H1 (cell line): ENCODE data around the gene GPR68. TPM values are rescaled to one million over a fixed set of nuclear protein-coding genes. Genes with fewer than 3 reads are reported as not detected.
A peak's percentile ranks its signal among the peaks of the same experiment; 100 is the strongest.

Experiments used
- CTCF ChIA-PET: fragments of 300-600 bp; sonication (Branson Sonifier 250); formaldehyde crosslinking; loops from one replicate; lab custom pipeline; 2021; ENCODE audit not compliant: partially characterized antibody; lab: Charles Lee
- POLR2A ChIA-PET: fragments of 300-600 bp; sonication (Branson Sonifier 250); formaldehyde crosslinking; loops from one replicate; lab custom pipeline; 2021; ENCODE audit warnings: inconsistent platforms; ENCODE audit not compliant: partially characterized antibody; lab: Charles Lee
- DNase-seq, 2 experiments: peaks; one replicate each; pipeline versions ENCODE4 v3.0.0 to v3.0.0-alpha.2; 2010 to 2022; ENCODE audit warnings: low spot score in 2 of 2, low read depth in 1 of 2, mixed read lengths in 1 of 2
- FAIRE-seq: peaks from 2 replicates; lab custom pipeline; 2011; peaks lifted over from hg19 to GRCh38; lab: Jason Lieb, UNC
- H2AFZ ChIP-seq: 2 replicates; pipeline ENCODE4 v1.8.1; 2012; ENCODE audit warnings: low read length, inconsistent platforms
- H2AK5ac ChIP-seq: 2 replicates; pipeline ENCODE4 v1.6.1; 2013; ENCODE audit warnings: low read depth, low read length
- H2BK120ac ChIP-seq: replicated peaks from 2 replicates; pipeline ENCODE3; 2013; ENCODE audit warnings: low read depth, low read length, inconsistent platforms
- H2BK12ac ChIP-seq: 2 replicates; pipeline ENCODE4 v1.6.1; 2013; ENCODE audit warnings: low read depth, low read length
- H2BK15ac ChIP-seq: 2 replicates; pipeline ENCODE4 v1.6.1; 2013; ENCODE audit warnings: low read length
- H2BK20ac ChIP-seq: 2 replicates; pipeline ENCODE4 v1.6.1; 2013; ENCODE audit warnings: low read length
- H2BK5ac ChIP-seq: 2 replicates; pipeline ENCODE4 v1.6.1; 2013; ENCODE audit warnings: low read depth, low read length
- H3K14ac ChIP-seq: 2 replicates; pipeline ENCODE4 v1.6.1; 2013; ENCODE audit warnings: inconsistent platforms; ENCODE audit not compliant: insufficient read length
- H3K18ac ChIP-seq: 2 replicates; pipeline ENCODE4 v1.6.1; 2013; ENCODE audit warnings: low read length; ENCODE audit errors: extremely low read depth
- H3K23ac ChIP-seq: 2 replicates; pipeline ENCODE4 v1.6.1; 2013; ENCODE audit warnings: inconsistent platforms; ENCODE audit not compliant: insufficient read length
- H3K23me2 ChIP-seq: 2 replicates; pipeline ENCODE4 v1.6.1; 2013; ENCODE audit warnings: low read depth, low read length
- H3K27ac ChIP-seq: 2 replicates; pipeline ENCODE4 v1.6.1; 2011; ENCODE audit warnings: low read depth, low read length, inconsistent platforms
- H3K27me3 ChIP-seq, 4 experiments: replicated peaks in 1 of 4; 1 replicate in 1 of 4; 2 replicates in 3 of 4; pipeline versions ENCODE4 v1.6.1 to v1.8.1; 2011 to 2013; ENCODE audit warnings: low read length in 3 of 4, mild to moderate bottlenecking in 3 of 4, inconsistent platforms in 2 of 4, mixed read lengths in 2 of 4, moderate library complexity in 1 of 4; ENCODE audit not compliant: control insufficient read depth in 3 of 4, insufficient read depth in 3 of 4; ENCODE audit errors: extremely low read depth in 1 of 4
- H3K36me3 ChIP-seq, 4 experiments: 2 replicates each; pipeline versions ENCODE4 v1.6.1 to v1.8.1; 2011 to 2013; ENCODE audit warnings: mild to moderate bottlenecking in 4 of 4, low read length in 3 of 4, moderate library complexity in 2 of 4, control low read depth in 1 of 4, inconsistent platforms in 1 of 4; ENCODE audit not compliant: insufficient read depth in 4 of 4, control insufficient read depth in 2 of 4
- H3K4ac ChIP-seq: replicated peaks from 2 replicates; pipeline ENCODE3; 2013; ENCODE audit warnings: low read length, low read depth, mixed read lengths, inconsistent platforms; ENCODE audit not compliant: insufficient read length
- H3K4me1 ChIP-seq, 4 experiments: replicated peaks in 1 of 4; 1 replicate in 1 of 4; 2 replicates in 3 of 4; pipeline versions ENCODE4 v1.6.1 to v1.8.1; 2011 to 2013; ENCODE audit warnings: low read length in 3 of 4, inconsistent platforms in 2 of 4, mixed read lengths in 1 of 4; ENCODE audit not compliant: insufficient read depth in 4 of 4, control insufficient read depth in 3 of 4
- H3K4me2 ChIP-seq, 2 experiments: 2 replicates each; pipeline versions ENCODE4 v1.6.1 to v1.8.1; 2011 to 2013; ENCODE audit warnings: low read depth in 2 of 2, low read length in 2 of 2, control low read depth in 1 of 2, inconsistent platforms in 1 of 2, mild to moderate bottlenecking in 1 of 2; ENCODE audit not compliant: insufficient read depth in 1 of 2
- H3K4me3 ChIP-seq, 4 experiments: fragments of 200-600, 300-600 bp in 1 of 4; sonication (generic), shearing (Covaris generic), sonication (Bioruptor Twin) in 1 of 4; 2 replicates each; pipeline versions ENCODE4 v1.5.1 to v1.8.1; 2011 to 2016; ENCODE audit warnings: low read length in 4 of 4, low read depth in 3 of 4, control low read depth in 2 of 4, inconsistent platforms in 2 of 4, mild to moderate bottlenecking in 2 of 4, mixed read lengths in 1 of 4, moderate library complexity in 1 of 4; ENCODE audit not compliant: insufficient read depth in 2 of 4; ENCODE audit errors: extremely low read depth in 1 of 4
- H3K56ac ChIP-seq: replicated peaks from 2 replicates; pipeline ENCODE3; 2013; ENCODE audit warnings: low read depth, mild to moderate bottlenecking, mixed read lengths, low read length, inconsistent platforms; ENCODE audit not compliant: insufficient read length
- H3K79me1 ChIP-seq: 2 replicates; pipeline ENCODE4 v1.6.1; 2013; ENCODE audit warnings: low read depth, low read length, control low read depth
- H3K79me2 ChIP-seq, 2 experiments: 2 replicates each; pipeline versions ENCODE4 v1.6.1 to v1.8.1; 2012 to 2013; ENCODE audit warnings: low read length in 2 of 2, mild to moderate bottlenecking in 2 of 2, inconsistent platforms in 1 of 2; ENCODE audit not compliant: insufficient read depth in 2 of 2, control insufficient read depth in 1 of 2
- H3K9ac ChIP-seq, 4 experiments: replicated peaks in 1 of 4; 1 replicate in 1 of 4; 2 replicates in 3 of 4; pipeline versions ENCODE4 v1.6.1 to v1.8.1; 2011 to 2013; ENCODE audit warnings: low read depth in 3 of 4, low read length in 3 of 4, control low read depth in 2 of 4, mild to moderate bottlenecking in 2 of 4, moderate library complexity in 2 of 4, inconsistent platforms in 1 of 4; ENCODE audit errors: extremely low read depth in 1 of 4
- H3K9me3 ChIP-seq, 2 experiments: 2 replicates each; pipeline versions ENCODE4 v1.6.1 to v1.8.1; 2012 to 2013; ENCODE audit warnings: mild to moderate bottlenecking in 2 of 2, moderate library complexity in 2 of 2, control low read depth in 1 of 2, inconsistent platforms in 1 of 2, low read depth in 1 of 2, low read length in 1 of 2, mixed read lengths in 1 of 2; ENCODE audit not compliant: insufficient read depth in 2 of 2
- H4K20me1 ChIP-seq, 2 experiments: replicated peaks in 1 of 2; 2 replicates each; pipeline versions ENCODE3 to v1.8.1; 2011 to 2013; ENCODE audit warnings: inconsistent platforms in 2 of 2, low read length in 2 of 2, mild to moderate bottlenecking in 1 of 2; ENCODE audit not compliant: insufficient read depth in 2 of 2, control insufficient read depth in 1 of 2
- H4K5ac ChIP-seq: 2 replicates; pipeline ENCODE4 v1.6.1; 2013; ENCODE audit warnings: low read length, low read depth, mixed read lengths, inconsistent platforms; ENCODE audit not compliant: insufficient read length
- H4K8ac ChIP-seq: 2 replicates; pipeline ENCODE4 v1.8.0; 2013; ENCODE audit warnings: mild to moderate bottlenecking, moderate library complexity, low read length, inconsistent platforms; ENCODE audit not compliant: insufficient read depth; ENCODE audit errors: extremely low read depth
- H4K91ac ChIP-seq: replicated peaks from 2 replicates; pipeline ENCODE3; 2013; ENCODE audit warnings: low read length, mixed read lengths, inconsistent platforms; ENCODE audit not compliant: insufficient read length
- POLR2AphosphoS5 ChIP-seq: IDR thresholded peaks from 2 replicates; pipeline ENCODE4 v1.6.1; 2011; ENCODE audit warnings: low read depth, low read length
- TAF7 ChIP-seq: optimal IDR thresholded peaks from 2 replicates; pipeline ENCODE3; 2011; ENCODE audit warnings: low read depth, mild to moderate bottlenecking, inconsistent platforms, low read length, moderate library complexity, borderline replicate concordance
- WGBS, 2 experiments: shearing (Covaris generic) in 1 of 2; methylation state at CpG; one replicate each; pipeline versions ENCODE4 v1.1.6 to v1.1.7; 2013 to 2015; ENCODE audit warnings: low lambda C conversion rate in 2 of 2, mixed read lengths in 2 of 2, inconsistent platforms in 1 of 2, low coverage in 1 of 2, missing lambda C conversion rate in 1 of 2; ENCODE audit not compliant: insufficient replicate concordance in 2 of 2, insufficient coverage in 1 of 2, insufficient read length in 1 of 2; ENCODE audit errors: extremely low coverage in 1 of 2, missing lambda C conversion rate in 1 of 2; 5-methylcytosine and 5-hydroxymethylcytosine counted together
- polyA plus RNA-seq, 7 experiments: library from polyadenylated mRNA; depleted of rRNA in 3 of 7; stranded (reverse) in 5 of 7; unstranded in 2 of 7; fragments of >200 nt in 5 of 7; fragments of 200-250 nt in 2 of 7; gene quantifications; 1 replicate in 5 of 7; 2 replicates in 1 of 7; 4 replicates in 1 of 7; pipeline versions ENCODE4 v1.2.1 to v1.2.3, GENCODE V29; 2011 to 2013; ENCODE audit warnings: missing spikeins in 2 of 7, mixed read lengths in 2 of 7
- total RNA-seq: library from RNA; stranded (reverse); fragmentation: NEBNext Ultra II Directional; extraction: Animal tissue kit (Norgen Biotek cat#: 25700); gene quantifications from 2 replicates; pipeline ENCODE4 v1.2.1, GENCODE V29; 2021

GPR68 gene
- total and polyA plus RNA-seq, 2 of the 8 experiments (the other 6 are each of a cell fraction or from before 2014, with no cell fraction given): 0.22 to 0.76 TPM

DNA sequence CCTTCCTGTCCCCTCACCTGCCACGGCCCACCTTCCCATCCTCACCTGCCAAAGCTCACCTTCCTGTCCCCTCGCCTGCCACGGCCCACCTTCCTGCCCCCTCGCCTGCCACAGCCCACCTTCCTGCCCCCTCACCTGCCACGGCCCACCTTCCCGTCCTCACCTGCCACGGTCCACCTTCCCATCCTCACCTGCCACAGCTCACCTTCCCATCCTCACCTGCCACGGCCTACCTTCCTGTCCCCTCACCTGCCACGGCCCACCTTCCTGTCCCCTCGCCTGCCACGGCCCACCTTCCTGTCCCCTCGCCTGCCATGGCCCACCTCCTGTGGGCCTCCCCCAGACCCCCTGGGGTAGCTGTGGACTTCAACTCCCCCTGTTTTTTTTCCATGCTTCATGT lies 48.8 kb upstream of the GPR68 start:
- H2BK12ac ChIP-seq: no peak overlapping the region
- ChIA-PET POLR2A (interaction anchor here (0.7 kb wide), 1 partner anchor 667 kb away, joined by 3 read pairs; no protein-coding TSS in a partner anchor), CTCF (interaction anchor here (0.6 to 1.4 kb wide), 5 partner anchors 30 to 411 kb away, joined by 3 to 5 read pairs (median 4); no protein-coding TSS in a partner anchor)
- H3K79me1 ChIP-seq: no peaks in the 10 kb centered on the region
- H2BK15ac ChIP-seq: no peak overlapping the region
- no peak overlapping the region for H3K23ac ChIP-seq
- H2BK5ac ChIP-seq: 0 out of 2 replicates have a peak overlapping the region, but pooled peaks have one; percentile 24
- H3K4ac ChIP-seq: no peak overlapping the region
- H3K4me3 ChIP-seq: no peak overlapping the region
- no peaks in the 10 kb centered on the region for H3K79me2 ChIP-seq
- no peak overlapping the region for H2AFZ ChIP-seq
- WGBS, 2 experiments: 53% methylated on average over 11 of the region's 12 CpGs; no CpG with 5 or more reads in 1 of the 2 experiments
- H3K18ac ChIP-seq: no peak overlapping the region
- H3K9ac ChIP-seq: no peak overlapping the region
- no peaks in the 10 kb centered on the region for H3K23me2 ChIP-seq
- H3K56ac ChIP-seq: no peak overlapping the region
- no peak for DNase-seq
- H3K27ac ChIP-seq: no peak overlapping the region
- H4K20me1 ChIP-seq: no peaks in the 10 kb centered on the region
- H3K36me3 ChIP-seq: peaks cover 20 to 58% (median 40%) of the 10 kb centered on the region in 4 experiments
- H4K91ac ChIP-seq: no peak overlapping the region
- TF ChIP-seq TAF7 (no peak), POLR2AphosphoS5 (0 out of 2 replicates have a peak, but pooled peaks have one; percentile 23)
- H2AK5ac ChIP-seq: no peak overlapping the region
- no peaks in the 10 kb centered on the region for H3K9me3 ChIP-seq
- H3K4me1 ChIP-seq: no peaks in the 10 kb centered on the region
- no peak overlapping the region for H4K5ac ChIP-seq
- FAIRE-seq: no peak
- no peaks in the 10 kb centered on the region for H3K27me3 ChIP-seq
- no peak overlapping the region for H3K14ac ChIP-seq
- H3K4me2 ChIP-seq: no peak overlapping the region
- no peak overlapping the region for H2BK120ac ChIP-seq
- no peak overlapping the region; the same call in 1 of the 2 replicates for H4K8ac ChIP-seq
- no peak overlapping the region for H2BK20ac ChIP-seq
